Spleen (tissue), 11 donors: ENCODE data around the gene C9orf85. TPM values are rescaled to one million over a fixed set of nuclear protein-coding genes. Genes with fewer than 3 reads are reported as not detected.

Experiments
- DNase-seq: peaks from one replicate; pipeline ENCODE4 v3.0.0-alpha.2; 2020
- H3K27ac ChIP-seq, 8 donors: fragments of 200-600 bp; sonication (generic) in 7 of 8; 1 replicate in 4 of 8; 2 replicates in 4 of 8; pipeline versions ENCODE4 v1.5.0 to v1.8.0; 2016 to 2021; ENCODE audit warnings: inconsistent platforms in 4 of 8, mild to moderate bottlenecking in 4 of 8, moderate library complexity in 1 of 8
- H3K27me3 ChIP-seq, 7 donors: fragments of 200-600 bp; sonication (generic) in 6 of 7; replicated peaks in 1 of 7; 1 replicate in 4 of 7; 2 replicates in 3 of 7; pipeline versions ENCODE4 v1.5.0 to v1.8.0; 2016 to 2021; ENCODE audit warnings: inconsistent platforms in 3 of 7, mild to moderate bottlenecking in 1 of 7
- H3K36me3 ChIP-seq, 6 donors: fragments of 200-600 bp; sonication (generic) in 5 of 6; 1 replicate in 4 of 6; 2 replicates in 2 of 6; pipeline versions ENCODE4 v1.5.0 to v1.8.0; 2016 to 2021; ENCODE audit warnings: inconsistent platforms in 2 of 6
- H3K4me1 ChIP-seq, 6 donors: fragments of 200-600 bp; sonication (generic) in 5 of 6; 1 replicate in 3 of 6; 2 replicates in 3 of 6; pipeline versions ENCODE4 v1.5.0 to v1.8.0; 2016 to 2021; ENCODE audit warnings: inconsistent platforms in 3 of 6
- H3K4me3 ChIP-seq, 8 donors: fragments of 200-600 bp; sonication (generic) in 7 of 8; 1 replicate in 4 of 8; 2 replicates in 4 of 8; pipeline versions ENCODE4 v1.5.0 to v1.8.0; 2016 to 2021; ENCODE audit warnings: inconsistent platforms in 4 of 8, mild to moderate bottlenecking in 4 of 8, moderate library complexity in 2 of 8
- H3K9me3 ChIP-seq, 8 donors: fragments of 200-600 bp; sonication (generic) in 7 of 8; 1 replicate in 4 of 8; 2 replicates in 4 of 8; pipeline versions ENCODE4 v1.5.0 to v1.8.0; 2016 to 2021; ENCODE audit warnings: inconsistent platforms in 4 of 8
- CTCF ChIP-seq, 11 experiments: fragments of 200-600 bp in 7 of 11; fragments of 450-650 bp in 4 of 11; sonication (generic) in 4 of 11; IDR thresholded peaks in 8 of 11; conservative IDR thresholded peaks in 3 of 11; 1 replicate in 7 of 11; 2 replicates in 4 of 11; pipeline versions ENCODE4 v1.4.0 to v1.8.0; 2016 to 2021; ENCODE audit warnings: antibody characterized with exemption in 11 of 11, inconsistent platforms in 4 of 11, mild to moderate bottlenecking in 1 of 11
- POLR2A ChIP-seq, 3 donors: fragments of 450-650 bp; IDR thresholded peaks; one replicate each; pipeline ENCODE4 v1.5.1; 2017; ENCODE audit warnings: antibody characterized with exemption in 3 of 3, mild to moderate bottlenecking in 1 of 3
- POLR2AphosphoS5 ChIP-seq, 3 donors: sonication (generic); formaldehyde crosslinking; IDR thresholded peaks; one replicate each; pipeline ENCODE4 v1.5.1; 2017; ENCODE audit warnings: antibody characterized with exemption in 3 of 3
- WGBS, 5 donors: extraction: QIAGEN DNeasy Blood & Tissue Kit in 3 of 5; methylation state at CpG; one replicate each; pipeline versions ENCODE4 v1.1.5 to v1.1.7; 2013 to 2018; 5-methylcytosine and 5-hydroxymethylcytosine counted together
- intact Hi-C: fragments of 100-400 bp; cut with DNase I; formaldehyde crosslinking; loops from one replicate; pipeline ENCODE4 v1.15.0; 2023; ENCODE audit warnings: low total_unique reads
- polyA plus RNA-seq, 3 donors: library from polyadenylated mRNA; stranded (reverse); fragments of 200-250 nt; gene quantifications; one replicate each; pipeline ENCODE4 v1.2.1, GENCODE V29; 2013
- total RNA-seq, 7 donors: library from RNA; depleted of rRNA in 3 of 7; stranded (reverse); fragments of >200 nt in 3 of 7; fragmentation: NEBNext Ultra II Directional in 4 of 7; extraction: Animal tissue kit (Norgen Biotek cat#: 25700) in 4 of 7; gene quantifications; one replicate each; pipeline versions ENCODE4 v1.1.0 to v1.2.1, GENCODE V29; 2016 to 2021
- donor health status: healthy with polysubstance abuse.
- donor health status: DM: no; HTN: no; CAD: no; lungs with moderate emphysema.
- donor health status: DM: no; HTN: no; CAD: no.
- donor health status: Bipolar disorder and iron deficiency.
- donor health status: healthy.
- donor health status: DM: no; HTN: no; CAD: no.
- donor health status: DM: yes; HTN: yes; CAD: no.

The C9orf85 gene
- total and polyA plus RNA-seq, 10 donors: 7.1 to 17.8 (median 9.3) TPM

- H3K27ac ChIP-seq: no peak overlapping the region
- no peaks in the 10 kb centered on the region for H3K27me3 ChIP-seq
- no peaks in the 10 kb centered on the region for H3K4me1 ChIP-seq
- peaks cover 0 to 13% (median 0%) of the 10 kb centered on the region in 6 donors for H3K36me3 ChIP-seq
- H3K4me3 ChIP-seq: no peak overlapping the region
- WGBS, 5 donors: 27 to 43% (median 37%) methylated on average over 5 of the region's 5 CpGs
- intact Hi-C loops: no loop called here
- no peaks in the 10 kb centered on the region for H3K9me3 ChIP-seq
- no peak for DNase-seq
- TF ChIP-seq POLR2A (IDR thresholded peaks at IDR 0.05) (no peak), CTCF (IDR thresholded peaks at IDR 0.05 in 8 of 11, conservative IDR thresholded peaks at IDR 0.05 in 3 of 11) (no peak), POLR2AphosphoS5 (IDR thresholded peaks at IDR 0.05) (no peak)
Measured at GRCh38 chr9:71980266-71981190, 69.1 kb downstream of the C9orf85 start.

GRCh38 chr9:71981944-71982343 is 70.5 kb downstream of the C9orf85 start:
- TF ChIP-seq CTCF (IDR thresholded peaks at IDR 0.05 in 8 of 11, conservative IDR thresholded peaks at IDR 0.05 in 3 of 11): no peak
- no peak for TF ChIP-seq POLR2A (IDR thresholded peaks at IDR 0.05)
- TF ChIP-seq POLR2AphosphoS5 (IDR thresholded peaks at IDR 0.05): no peak
- Histone ChIP-seq H3K9me3 (no peaks in the 10 kb centered on the region), H3K27me3 (no peaks in the 10 kb centered on the region), H3K4me1 (no peaks in the 10 kb centered on the region), H3K27ac (no peak overlapping the region), H3K36me3 (peaks cover 0 to 12% (median 0%) of the 10 kb centered on the region in 6 donors), H3K4me3 (no peak overlapping the region)
- intact Hi-C loops: no loop called here
- WGBS, 5 donors: 71 to 99% (median 97%) methylated on average over 2 of the region's 2 CpGs
- no peak for DNase-seq

- 82 to 88% (median 85%) methylated on average over 2 of the region's 2 CpGs for WGBS, 5 donors
- Histone ChIP-seq H3K36me3 (peaks cover 0 to 12% (median 0%) of the 10 kb centered on the region in 6 donors), H3K27ac (no peak overlapping the region), H3K27me3 (no peaks in the 10 kb centered on the region), H3K4me1 (no peaks in the 10 kb centered on the region), H3K4me3 (no peak overlapping the region), H3K9me3 (no peaks in the 10 kb centered on the region)
- DNase-seq: no peak
- intact Hi-C loops: no loop called here
- no peak for TF ChIP-seq POLR2AphosphoS5 (IDR thresholded peaks at IDR 0.05)
- TF ChIP-seq POLR2A (IDR thresholded peaks at IDR 0.05): no peak
- TF ChIP-seq CTCF (IDR thresholded peaks at IDR 0.05 in 8 of 11, conservative IDR thresholded peaks at IDR 0.05 in 3 of 11): no peak
Measured at GRCh38 chr9:71984403-71984802, 73.0 kb downstream of the C9orf85 start.

GRCh38 chr9:71984831-71985281 is 73.4 kb downstream of the C9orf85 start:
- no peak overlapping the region for H3K27ac ChIP-seq
- H3K36me3 ChIP-seq: peaks cover 0 to 12% (median 0%) of the 10 kb centered on the region in 6 donors
- no peaks in the 10 kb centered on the region for H3K9me3 ChIP-seq
- intact Hi-C loops: no loop called here
- no peak for DNase-seq
- TF ChIP-seq POLR2AphosphoS5 (IDR thresholded peaks at IDR 0.05) (no peak), CTCF (IDR thresholded peaks at IDR 0.05 in 8 of 11, conservative IDR thresholded peaks at IDR 0.05 in 3 of 11) (no peak), POLR2A (IDR thresholded peaks at IDR 0.05) (no peak)
- H3K4me1 ChIP-seq: no peaks in the 10 kb centered on the region
- no peaks in the 10 kb centered on the region for H3K27me3 ChIP-seq
- H3K4me3 ChIP-seq: no peak overlapping the region
- 85 to 96% (median 88%) methylated on average over 7 of the region's 7 CpGs for WGBS, 5 donors
